Parathyroid adenoma (tissue), 2 donors: ENCODE data around the gene TAF10.

Experiments used
- H2AFZ ChIP-seq: fragments of 300-600 bp; sonication (generic); one replicate; pipeline ENCODE4 v1.7.0; 2017; ENCODE audit warnings: antibody characterized with exemption, mild to moderate bottlenecking
- H3K27ac ChIP-seq: fragments of 300-600 bp; sonication (generic); one replicate; pipeline ENCODE4 v1.7.0; 2017
- H3K27me3 ChIP-seq: fragments of 300-600 bp; sonication (generic); one replicate; pipeline ENCODE4 v1.7.0; 2017; ENCODE audit warnings: low read length; ENCODE audit not compliant: control insufficient read depth, insufficient read depth
- H3K36me3 ChIP-seq: fragments of 300-600 bp; sonication (generic); one replicate; pipeline ENCODE4 v1.7.0; 2017; ENCODE audit warnings: low read length; ENCODE audit not compliant: control insufficient read depth, insufficient read depth
- H3K4me1 ChIP-seq: fragments of 300-600 bp; sonication (generic); one replicate; pipeline ENCODE4 v1.7.0; 2017; ENCODE audit warnings: control low read depth
- H3K4me2 ChIP-seq: fragments of 300-600 bp; sonication (generic); one replicate; pipeline ENCODE4 v1.7.0; 2017; ENCODE audit warnings: low read length
- H3K4me3 ChIP-seq: fragments of 300-600 bp; sonication (generic); one replicate; pipeline ENCODE4 v1.7.0; 2017; ENCODE audit warnings: low read depth, low read length
- H3K79me2 ChIP-seq: fragments of 300-600 bp; sonication (generic); one replicate; pipeline ENCODE4 v1.7.0; 2017; ENCODE audit warnings: control low read depth
- H3K9ac ChIP-seq: fragments of 300-600 bp; sonication (generic); one replicate; pipeline ENCODE4 v1.7.0; 2017; ENCODE audit warnings: mild to moderate bottlenecking
- H3K9me3 ChIP-seq: fragments of 300-600 bp; sonication (generic); one replicate; pipeline ENCODE4 v1.7.0; 2017; ENCODE audit warnings: low read length; ENCODE audit not compliant: control insufficient read depth
- TF ChIP-seq, protein P1 (sequence below): fragments of 300-600 bp; sonication (generic); IDR thresholded peaks from one replicate; pipeline ENCODE4 v1.7.0; 2017; ENCODE audit warnings: antibody characterized with exemption, mild to moderate bottlenecking
- donor health status: primary hyperparathyroidism.

TAF10 gene

GRCh38 chr11:6653656-6654055, 41.6 kb upstream of the TAF10 start:
- H3K9me3 ChIP-seq, result no peaks in the 10 kb centered on the region
- no peak overlapping the region for H3K9ac ChIP-seq
- H3K27ac ChIP-seq, result no peak overlapping the region
- no peak overlapping the region for H2AFZ ChIP-seq
- no peaks in the 10 kb centered on the region for H3K79me2 ChIP-seq
- H3K4me1 ChIP-seq, result no peaks in the 10 kb centered on the region
- H3K4me2 ChIP-seq, result no peak overlapping the region
- H3K27me3 ChIP-seq, result no peaks in the 10 kb centered on the region
- TF ChIP-seq, protein P1, sequence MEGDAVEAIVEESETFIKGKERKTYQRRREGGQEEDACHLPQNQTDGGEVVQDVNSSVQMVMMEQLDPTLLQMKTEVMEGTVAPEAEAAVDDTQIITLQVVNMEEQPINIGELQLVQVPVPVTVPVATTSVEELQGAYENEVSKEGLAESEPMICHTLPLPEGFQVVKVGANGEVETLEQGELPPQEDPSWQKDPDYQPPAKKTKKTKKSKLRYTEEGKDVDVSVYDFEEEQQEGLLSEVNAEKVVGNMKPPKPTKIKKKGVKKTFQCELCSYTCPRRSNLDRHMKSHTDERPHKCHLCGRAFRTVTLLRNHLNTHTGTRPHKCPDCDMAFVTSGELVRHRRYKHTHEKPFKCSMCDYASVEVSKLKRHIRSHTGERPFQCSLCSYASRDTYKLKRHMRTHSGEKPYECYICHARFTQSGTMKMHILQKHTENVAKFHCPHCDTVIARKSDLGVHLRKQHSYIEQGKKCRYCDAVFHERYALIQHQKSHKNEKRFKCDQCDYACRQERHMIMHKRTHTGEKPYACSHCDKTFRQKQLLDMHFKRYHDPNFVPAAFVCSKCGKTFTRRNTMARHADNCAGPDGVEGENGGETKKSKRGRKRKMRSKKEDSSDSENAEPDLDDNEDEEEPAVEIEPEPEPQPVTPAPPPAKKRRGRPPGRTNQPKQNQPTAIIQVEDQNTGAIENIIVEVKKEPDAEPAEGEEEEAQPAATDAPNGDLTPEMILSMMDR, result no peak
- no peaks in the 10 kb centered on the region for H3K36me3 ChIP-seq
- no peak overlapping the region for H3K4me3 ChIP-seq

DNA sequence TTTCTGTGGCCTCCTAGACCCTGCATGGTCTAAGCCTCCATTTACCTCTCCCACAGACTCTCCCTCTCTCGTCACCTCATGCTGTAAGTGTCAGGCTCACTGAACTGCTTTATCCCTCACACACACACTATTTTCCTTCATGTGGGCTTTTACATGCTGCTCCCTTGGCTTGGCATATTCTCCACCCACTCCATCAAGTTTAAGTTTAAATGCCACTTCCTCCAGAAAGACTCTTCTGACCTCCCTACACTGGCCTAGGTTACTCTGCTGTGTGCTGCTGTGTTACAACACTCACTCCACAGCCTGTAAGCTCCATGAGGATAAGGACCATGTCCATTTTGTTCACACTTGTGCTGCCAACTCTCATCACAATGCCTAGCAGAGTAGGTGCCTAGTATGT, 41.1 kb upstream of the TAF10 start:
- Histone ChIP-seq H3K79me2 (no peaks in the 10 kb centered on the region), H3K27ac (no peak overlapping the region)
- TF ChIP-seq, protein P1, result no peak

GRCh38 chr11:6652182-6652581, 40.2 kb upstream of the TAF10 start:
- Histone ChIP-seq H3K4me2 (no peak overlapping the region), H3K4me3 (no peak overlapping the region), H3K27me3 (no peaks in the 10 kb centered on the region), H3K79me2 (no peaks in the 10 kb centered on the region), H3K36me3 (no peaks in the 10 kb centered on the region), H2AFZ (no peak overlapping the region), H3K9ac (no peak overlapping the region), H3K27ac (no peak overlapping the region), H3K4me1 (no peaks in the 10 kb centered on the region), H3K9me3 (no peaks in the 10 kb centered on the region)
- TF ChIP-seq, protein P1, result no peak

More for the DNA sequence above, 41.1 kb upstream of the TAF10 start:
- H3K9ac ChIP-seq, result no peak overlapping the region
- no peaks in the 10 kb centered on the region for H3K4me1 ChIP-seq
- no peaks in the 10 kb centered on the region for H3K27me3 ChIP-seq
- no peaks in the 10 kb centered on the region for H3K9me3 ChIP-seq
- no peak overlapping the region for H2AFZ ChIP-seq
- H3K36me3 ChIP-seq, result no peaks in the 10 kb centered on the region
- H3K4me2 ChIP-seq, result no peak overlapping the region
- H3K4me3 ChIP-seq, result no peak overlapping the region

DNA sequence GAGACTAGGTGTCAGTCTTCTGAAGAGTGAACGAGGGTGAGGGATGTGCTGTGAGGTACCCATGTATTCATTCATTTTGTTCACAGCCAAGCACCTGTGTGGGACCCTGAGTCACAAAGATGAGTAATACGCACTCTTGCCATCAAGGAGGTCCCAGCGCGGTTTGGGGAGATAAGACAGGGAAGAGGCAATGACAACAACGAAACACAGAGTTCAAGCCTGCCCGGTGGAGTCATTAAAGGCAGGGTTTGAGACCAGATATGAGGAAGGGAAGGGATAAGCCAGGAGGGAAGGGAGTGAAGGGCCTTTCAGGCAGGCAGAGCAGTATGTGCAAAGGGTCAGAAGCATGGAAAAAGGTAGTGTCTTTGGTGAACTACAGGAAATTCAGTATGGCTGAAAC, 39.0 kb upstream of the TAF10 start:
- no peaks in the 10 kb centered on the region for H3K79me2 ChIP-seq
- H3K27me3 ChIP-seq, result no peaks in the 10 kb centered on the region
- H3K27ac ChIP-seq, result no peak overlapping the region
- H3K4me1 ChIP-seq, result no peaks in the 10 kb centered on the region
- no peak overlapping the region for H2AFZ ChIP-seq
- no peaks in the 10 kb centered on the region for H3K9me3 ChIP-seq
- no peak overlapping the region for H3K4me3 ChIP-seq
- H3K4me2 ChIP-seq, result no peak overlapping the region
- TF ChIP-seq, protein P1, result no peak
- no peaks in the 10 kb centered on the region for H3K36me3 ChIP-seq
- H3K9ac ChIP-seq, result no peak overlapping the region

- H3K79me2 ChIP-seq, result no peaks in the 10 kb centered on the region
- no peaks in the 10 kb centered on the region for H3K27me3 ChIP-seq
- H3K4me1 ChIP-seq, result no peaks in the 10 kb centered on the region
- no peak overlapping the region for H3K27ac ChIP-seq
- no peak overlapping the region for H3K9ac ChIP-seq
- TF ChIP-seq, protein P1, result no peak
- H2AFZ ChIP-seq, result no peak overlapping the region
- no peaks in the 10 kb centered on the region for H3K9me3 ChIP-seq
- no peak overlapping the region for H3K4me2 ChIP-seq
- no peaks in the 10 kb centered on the region for H3K36me3 ChIP-seq
- no peak overlapping the region for H3K4me3 ChIP-seq
Observed at GRCh38 chr11:6650104-6650503, 38.1 kb upstream of the TAF10 start.
